ENCODE measurements around the gene GPR161.

GPR161 gene

DNA sequence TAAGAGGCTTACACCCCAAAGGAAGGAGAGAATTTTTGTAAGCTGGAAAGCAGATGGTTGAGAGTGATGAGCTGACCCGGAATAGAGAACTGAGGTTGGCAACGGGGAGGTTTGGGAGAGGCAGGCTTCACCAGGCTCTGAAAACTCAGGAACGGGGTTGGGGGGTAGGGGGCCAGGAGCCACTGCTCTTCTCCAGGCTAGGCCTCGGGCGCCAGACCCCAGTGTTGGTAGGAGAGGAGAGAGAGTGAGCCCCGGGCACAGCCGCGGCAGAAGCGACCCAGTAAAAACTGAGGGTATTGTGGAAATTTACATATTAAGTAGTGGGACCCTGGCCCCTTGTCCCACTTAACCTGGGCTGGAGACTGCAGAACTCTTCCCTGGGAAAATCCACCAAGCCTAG, 45.7 kb downstream of the GPR161 start:
- H3K27ac ChIP-seq, result no peak overlapping the region
- TF ChIP-seq, protein P1, sequence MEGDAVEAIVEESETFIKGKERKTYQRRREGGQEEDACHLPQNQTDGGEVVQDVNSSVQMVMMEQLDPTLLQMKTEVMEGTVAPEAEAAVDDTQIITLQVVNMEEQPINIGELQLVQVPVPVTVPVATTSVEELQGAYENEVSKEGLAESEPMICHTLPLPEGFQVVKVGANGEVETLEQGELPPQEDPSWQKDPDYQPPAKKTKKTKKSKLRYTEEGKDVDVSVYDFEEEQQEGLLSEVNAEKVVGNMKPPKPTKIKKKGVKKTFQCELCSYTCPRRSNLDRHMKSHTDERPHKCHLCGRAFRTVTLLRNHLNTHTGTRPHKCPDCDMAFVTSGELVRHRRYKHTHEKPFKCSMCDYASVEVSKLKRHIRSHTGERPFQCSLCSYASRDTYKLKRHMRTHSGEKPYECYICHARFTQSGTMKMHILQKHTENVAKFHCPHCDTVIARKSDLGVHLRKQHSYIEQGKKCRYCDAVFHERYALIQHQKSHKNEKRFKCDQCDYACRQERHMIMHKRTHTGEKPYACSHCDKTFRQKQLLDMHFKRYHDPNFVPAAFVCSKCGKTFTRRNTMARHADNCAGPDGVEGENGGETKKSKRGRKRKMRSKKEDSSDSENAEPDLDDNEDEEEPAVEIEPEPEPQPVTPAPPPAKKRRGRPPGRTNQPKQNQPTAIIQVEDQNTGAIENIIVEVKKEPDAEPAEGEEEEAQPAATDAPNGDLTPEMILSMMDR (conservative IDR thresholded peaks at IDR 0.05), result no peak

DNA sequence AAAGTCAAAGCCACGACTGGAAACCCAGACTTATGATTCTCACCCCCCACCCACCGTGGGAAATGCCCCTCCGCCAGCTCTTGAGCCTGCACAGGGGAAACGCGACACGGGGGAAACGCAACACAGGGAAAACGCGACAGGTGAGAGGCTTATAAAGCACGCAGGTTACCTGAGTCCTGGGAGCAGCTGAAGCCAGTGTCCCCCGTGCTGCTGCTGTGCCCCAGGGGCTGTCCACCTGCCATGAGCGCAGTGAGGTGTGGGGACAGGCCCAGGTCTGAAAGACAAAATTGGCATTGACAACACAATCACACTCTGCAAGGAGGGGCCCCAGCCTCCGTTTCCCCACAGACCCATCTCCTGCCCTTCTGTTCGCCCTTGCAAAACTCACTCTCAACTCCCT, 46.3 kb downstream of the GPR161 start:
- TF ChIP-seq, protein P1 (conservative IDR thresholded peaks at IDR 0.05), result no peak
- no peak overlapping the region for H3K27ac ChIP-seq

DNA sequence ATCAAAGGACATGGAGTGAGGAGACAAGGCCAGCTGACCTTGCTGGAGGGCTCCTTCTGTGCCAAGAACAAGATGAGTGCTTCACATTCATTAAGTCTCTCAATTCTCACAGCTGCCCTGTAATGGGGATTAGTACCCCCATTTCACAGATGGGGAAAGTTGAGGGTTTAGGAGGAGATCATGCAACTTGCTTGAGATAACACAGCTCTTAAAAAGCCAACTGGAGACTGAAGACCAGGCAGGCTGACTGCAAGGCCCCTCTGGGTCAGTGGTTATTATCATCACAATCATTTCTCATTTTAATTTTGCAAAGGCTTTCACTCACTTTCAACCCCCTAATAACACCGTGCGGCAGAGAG, 46.8 kb downstream of the GPR161 start:
- no peak overlapping the region for H3K27ac ChIP-seq
- TF ChIP-seq, protein P1 (conservative IDR thresholded peaks at IDR 0.05), result no peak

DNA sequence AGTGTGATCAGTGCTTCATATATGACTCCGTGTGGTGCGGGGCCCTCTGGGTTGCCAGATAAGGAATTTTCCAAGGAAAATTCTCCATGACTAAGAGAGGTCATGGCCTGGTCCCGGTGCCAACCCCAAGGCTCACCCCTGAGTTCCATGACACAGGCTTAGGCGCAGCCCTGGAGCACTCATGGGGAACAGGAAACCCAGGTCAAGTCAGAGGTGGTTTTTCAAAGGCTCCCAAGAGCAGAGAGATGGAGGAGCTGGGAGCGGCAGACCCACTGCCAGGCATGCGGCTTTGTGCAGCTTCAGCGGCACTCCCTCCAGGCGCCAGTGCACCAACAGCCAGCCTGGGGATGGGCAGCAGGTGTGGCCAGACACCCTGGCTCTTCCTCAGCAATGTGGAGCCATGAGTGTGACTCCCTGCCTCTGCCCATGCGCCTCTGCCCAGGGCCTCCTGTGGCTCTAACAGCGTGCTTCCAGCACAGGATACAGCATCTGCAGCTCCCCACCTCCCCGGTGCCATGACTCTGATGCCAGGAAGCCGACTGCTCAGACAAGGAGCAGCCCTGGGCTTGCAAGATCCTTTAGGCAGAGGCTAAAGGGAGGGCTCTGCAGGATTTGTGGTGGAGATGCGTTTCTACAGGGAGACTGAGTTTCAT, 47.3 kb downstream of the GPR161 start:
- H3K27ac ChIP-seq, result no peak overlapping the region

DNA sequence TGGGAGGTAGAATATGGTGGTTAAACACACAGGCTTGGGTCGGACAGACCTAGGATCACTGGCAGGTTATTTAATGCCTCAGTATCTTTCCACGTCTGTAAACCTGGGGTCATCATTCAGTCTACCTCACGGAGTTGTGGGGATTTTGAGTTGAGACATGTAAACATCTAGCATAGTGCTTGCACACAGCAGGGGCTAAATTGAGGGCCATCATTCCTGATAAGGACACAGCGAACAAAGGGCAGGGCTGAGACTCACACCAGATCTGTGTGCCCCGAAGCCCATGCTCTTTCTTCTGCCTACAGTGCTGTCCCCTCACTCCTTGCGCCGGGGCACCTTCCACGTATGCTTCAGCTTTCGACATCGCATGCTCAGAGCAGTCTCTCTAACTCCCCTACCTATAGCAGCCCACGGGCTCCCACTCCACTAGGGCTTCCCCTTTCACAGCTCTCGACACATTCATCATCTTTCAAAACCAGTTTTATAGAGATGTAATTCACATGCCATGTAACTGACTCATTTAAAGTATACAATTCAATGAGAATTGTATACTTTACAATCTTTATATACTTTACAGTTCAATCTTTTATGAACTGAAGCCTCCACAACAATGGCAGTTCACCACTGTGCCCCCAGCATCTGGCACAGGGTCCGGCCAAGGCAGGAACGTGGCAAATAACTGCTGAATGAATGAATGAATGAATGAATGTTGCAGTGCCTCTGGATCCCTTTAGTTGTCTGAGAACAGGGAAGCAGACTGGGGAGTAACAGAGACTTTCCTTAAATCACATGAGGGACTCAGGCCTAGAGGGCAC, 48.0 kb downstream of the GPR161 start:
- TF ChIP-seq, protein P1 (conservative IDR thresholded peaks at IDR 0.05), result no peak
- H3K27ac ChIP-seq, result no peak overlapping the region

More for the DNA sequence above, 47.3 kb downstream of the GPR161 start:
- TF ChIP-seq, protein P1 (conservative IDR thresholded peaks at IDR 0.05), result no peak

DNA sequence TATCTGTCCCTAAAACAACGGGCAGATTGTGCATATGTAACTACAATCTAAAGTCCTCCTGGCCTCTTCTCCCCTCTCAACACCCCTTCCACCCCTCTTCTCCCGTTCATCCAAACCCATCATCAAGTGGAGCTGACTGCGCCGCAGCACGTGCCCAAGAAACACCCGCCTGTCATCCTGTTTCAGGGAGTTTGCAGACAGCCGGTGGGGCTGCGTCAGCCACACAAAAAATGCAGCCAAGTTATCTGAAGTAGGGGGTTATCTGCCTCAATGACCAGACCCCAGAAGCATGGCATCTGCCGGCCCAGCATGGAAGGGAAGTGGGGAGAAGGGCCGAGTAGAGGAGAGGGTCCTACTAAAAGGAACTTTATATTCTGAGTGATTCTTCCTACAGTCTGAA, 49.0 kb downstream of the GPR161 start:
- TF ChIP-seq, protein P1 (conservative IDR thresholded peaks at IDR 0.05), result no peak
- H3K27ac ChIP-seq, result no peak overlapping the region

DNA sequence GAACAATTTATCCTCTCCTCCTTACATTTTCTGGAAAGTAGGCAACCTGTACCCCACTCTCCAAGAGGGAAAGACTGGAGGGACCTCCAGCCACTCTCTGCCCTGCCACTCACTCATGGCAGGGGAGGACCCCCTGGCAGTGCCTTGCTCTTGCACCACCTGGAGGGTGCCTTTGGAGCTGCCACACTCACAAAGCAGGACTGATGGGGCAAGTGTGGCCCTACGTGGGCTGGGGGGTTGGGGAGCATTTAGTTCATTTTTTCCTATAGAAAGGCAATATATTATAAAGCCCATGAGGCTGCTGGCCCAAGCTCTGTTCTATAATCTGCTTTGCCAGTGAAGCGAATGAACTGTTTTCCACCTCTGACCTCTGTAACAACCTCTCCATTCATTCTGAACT, 50.3 kb downstream of the GPR161 start:
- TF ChIP-seq, protein P1 (conservative IDR thresholded peaks at IDR 0.05), result no peak
- no peak overlapping the region for H3K27ac ChIP-seq
